H9 (cell line): ENCODE results near the gene LYAR. TPM values are rescaled to one million over a fixed set of nuclear protein-coding genes. Genes with fewer than 3 reads are reported as not detected.

Experiments used
- DNase-seq: peaks from one replicate; pipeline ENCODE4 v3.0.0-alpha.2; 2017
- H2AFZ ChIP-seq: one replicate; pipeline ENCODE4 v1.6.1; 2013; ENCODE audit warnings: mild to moderate bottlenecking, low read length, control low read depth, moderate library complexity
- H2AK5ac ChIP-seq: 2 replicates; pipeline ENCODE4 v1.6.1; 2013; ENCODE audit warnings: low read length, control low read depth, mixed read lengths; ENCODE audit not compliant: insufficient read length
- H2BK120ac ChIP-seq: one replicate; pipeline ENCODE4 v1.6.1; 2013; ENCODE audit warnings: low read depth, mild to moderate bottlenecking, low read length, control low read depth, inconsistent platforms; ENCODE audit not compliant: poor library complexity, severe bottlenecking
- H2BK12ac ChIP-seq: 2 replicates; pipeline ENCODE4 v1.6.1; 2013; ENCODE audit warnings: low read length, control low read depth, mixed read lengths, low read depth; ENCODE audit not compliant: insufficient read length
- H2BK15ac ChIP-seq: 2 replicates; pipeline ENCODE4 v1.6.1; 2013; ENCODE audit warnings: low read depth, low read length, control low read depth
- H2BK20ac ChIP-seq: one replicate; pipeline ENCODE4 v1.6.1; 2013; ENCODE audit warnings: low read depth, mild to moderate bottlenecking, low read length, control low read depth, inconsistent platforms; ENCODE audit not compliant: poor library complexity, severe bottlenecking
- H2BK5ac ChIP-seq: 2 replicates; pipeline ENCODE4 v1.6.1; 2013; ENCODE audit warnings: low read length, control low read depth, mixed read lengths; ENCODE audit not compliant: insufficient read length
- H3K14ac ChIP-seq: 2 replicates; pipeline ENCODE4 v1.6.1; 2013; ENCODE audit warnings: low read length, control low read depth; ENCODE audit not compliant: insufficient read depth
- H3K18ac ChIP-seq: 2 replicates; pipeline ENCODE4 v1.6.1; 2013; ENCODE audit warnings: low read depth, mild to moderate bottlenecking, mixed read lengths, low read length, control low read depth; ENCODE audit not compliant: insufficient read length
- H3K23ac ChIP-seq: 2 replicates; pipeline ENCODE4 v1.6.1; 2013; ENCODE audit warnings: low read length, control low read depth, mixed read lengths, low read depth; ENCODE audit not compliant: insufficient read length
- H3K23me2 ChIP-seq: 2 replicates; pipeline ENCODE4 v1.6.1; 2013; ENCODE audit warnings: low read depth, mild to moderate bottlenecking, mixed read lengths, low read length, control low read depth; ENCODE audit not compliant: insufficient read length, poor library complexity, severe bottlenecking
- H3K27ac ChIP-seq: 2 replicates; pipeline ENCODE4 v1.5.1; 2013; ENCODE audit warnings: low read length, control low read depth, mixed read lengths, low read depth; ENCODE audit not compliant: insufficient read length
- H3K27me3 ChIP-seq: 2 replicates; pipeline ENCODE4 v1.6.1; 2013; ENCODE audit warnings: low read length, control low read depth, inconsistent platforms; ENCODE audit not compliant: insufficient read depth
- H3K4ac ChIP-seq: 2 replicates; pipeline ENCODE4 v1.6.1; 2013; ENCODE audit warnings: low read depth, mild to moderate bottlenecking, control low read depth, inconsistent platforms, low read length, moderate library complexity
- H3K4me1 ChIP-seq: 2 replicates; pipeline ENCODE4 v1.6.1; 2013; ENCODE audit warnings: low read length, control low read depth, inconsistent platforms; ENCODE audit not compliant: insufficient read depth
- H3K4me2 ChIP-seq: 2 replicates; pipeline ENCODE4 v1.6.1; 2013; ENCODE audit warnings: low read length, control low read depth, mixed read lengths; ENCODE audit not compliant: insufficient read length, insufficient read depth
- H3K56ac ChIP-seq: 2 replicates; pipeline ENCODE4 v1.6.1; 2013; ENCODE audit warnings: low read depth, mild to moderate bottlenecking, mixed read lengths, low read length, control low read depth; ENCODE audit not compliant: insufficient read length
- H3K79me1 ChIP-seq: 2 replicates; pipeline ENCODE4 v1.6.1; 2013; ENCODE audit warnings: low read depth, mild to moderate bottlenecking, moderate library complexity, low read length, control low read depth, inconsistent platforms; ENCODE audit not compliant: insufficient read depth, poor library complexity, severe bottlenecking
- H3K79me2 ChIP-seq: 2 replicates; pipeline ENCODE4 v1.6.1; 2013; ENCODE audit warnings: low read length, control low read depth, inconsistent platforms; ENCODE audit not compliant: insufficient read depth
- H3K9ac ChIP-seq: 2 replicates; pipeline ENCODE4 v1.6.1; 2013; ENCODE audit warnings: low read length, control low read depth, mixed read lengths; ENCODE audit not compliant: insufficient read length; ENCODE audit errors: extremely low read depth
- H3K9me3 ChIP-seq: one replicate; pipeline ENCODE4 v1.6.1; 2013; ENCODE audit warnings: low read depth, low read length, inconsistent platforms; ENCODE audit not compliant: control insufficient read depth
- H3T11ph ChIP-seq: one replicate; pipeline ENCODE4 v1.6.1; 2013; ENCODE audit warnings: mild to moderate bottlenecking, low read length, control low read depth, inconsistent platforms
- H4K20me1 ChIP-seq: one replicate; pipeline ENCODE4 v1.6.1; 2013; ENCODE audit not compliant: control insufficient read depth, insufficient read length, insufficient read depth
- H4K5ac ChIP-seq: 2 replicates; pipeline ENCODE4 v1.6.1; 2013; ENCODE audit warnings: low read depth, mild to moderate bottlenecking, mixed read lengths, low read length, control low read depth; ENCODE audit not compliant: insufficient read length
- H4K8ac ChIP-seq: replicated peaks from 2 replicates; pipeline ENCODE4 v1.6.1; 2013; ENCODE audit warnings: low read length, control low read depth, mixed read lengths, low read depth; ENCODE audit not compliant: insufficient read length
- H4K91ac ChIP-seq: 2 replicates; pipeline ENCODE4 v1.6.1; 2013; ENCODE audit warnings: low read depth, mild to moderate bottlenecking, moderate library complexity, mixed read lengths, low read length, control low read depth; ENCODE audit not compliant: insufficient read length
- H3K27ac Mint-ChIP-seq, 3 experiments: 2 replicates in 2 of 3; 3 replicates in 1 of 3; pipeline ENCODE4 v1.8.0; 2020 to 2021; ENCODE audit warnings: mixed read lengths in 3 of 3, mild to moderate bottlenecking in 1 of 3, moderate library complexity in 1 of 3
- H3K27me3 Mint-ChIP-seq: 2 replicates; pipeline ENCODE4 v1.8.0; 2021; ENCODE audit warnings: low read depth, mild to moderate bottlenecking, moderate library complexity, mixed read lengths
- H3K36me3 Mint-ChIP-seq, 3 experiments: 2 replicates in 2 of 3; 3 replicates in 1 of 3; pipeline ENCODE4 v1.8.0; 2020 to 2021; ENCODE audit warnings: low read depth in 3 of 3, mixed read lengths in 3 of 3; ENCODE audit not compliant: insufficient read depth in 1 of 3
- H3K4me1 Mint-ChIP-seq, 2 experiments: 2 replicates each; pipeline ENCODE4 v1.8.0; 2020; ENCODE audit warnings: mixed read lengths in 2 of 2
- H3K4me3 Mint-ChIP-seq, 2 experiments: 2 replicates in 1 of 2; 3 replicates in 1 of 2; pipeline ENCODE4 v1.8.0; 2020 to 2021; ENCODE audit warnings: mild to moderate bottlenecking in 2 of 2, mixed read lengths in 2 of 2, moderate library complexity in 1 of 2
- H3K9me3 Mint-ChIP-seq, 2 experiments: 2 replicates in 1 of 2; 3 replicates in 1 of 2; pipeline ENCODE4 v1.8.0; 2020; ENCODE audit warnings: mild to moderate bottlenecking in 2 of 2, mixed read lengths in 2 of 2, moderate library complexity in 1 of 2
- CTCF ChIP-seq: fragments of 200-600 bp; sonication (generic); conservative IDR thresholded peaks from 3 replicates; pipeline ENCODE4 v1.8.0; 2021; ENCODE audit warnings: antibody characterized with exemption, mild to moderate bottlenecking
- WGBS: extraction: QIAGEN DNeasy Blood & Tissue Kit; methylation state at CpG from one replicate; pipeline ENCODE4 v1.1.7; 2013; ENCODE audit warnings: missing lambda C conversion rate, low lambda C conversion rate, mixed read lengths; ENCODE audit not compliant: insufficient read length; ENCODE audit errors: extremely low coverage; 5-methylcytosine and 5-hydroxymethylcytosine counted together
- total RNA-seq: library from RNA; stranded (reverse); gene quantifications from 2 replicates; pipeline ENCODE4 v1.2.1, GENCODE V29; 2021

Gene LYAR
- total RNA-seq, 1 experiment from 2014 or later: 50.9 TPM

GRCh38 chr4:4320528-4320927 is 30.6 kb upstream of the LYAR start:
- H3K27me3 Mint-ChIP-seq: no peaks in the 10 kb centered on the region
- TF ChIP-seq CTCF: no peak
- H3K4me3 Mint-ChIP-seq: no peak overlapping the region
- Histone ChIP-seq H4K8ac (no peak overlapping the region), H3K56ac (no peak overlapping the region), H2BK5ac (no peak overlapping the region), H2AK5ac (no peak overlapping the region), H3K23ac (no peak overlapping the region), H3K4ac (no peak overlapping the region), H4K20me1 (no peaks in the 10 kb centered on the region), H2BK20ac (no peak overlapping the region), H3K4me2 (no peak overlapping the region), H2BK120ac (no peak overlapping the region), H2AFZ (no peak overlapping the region), H3T11ph (no peak overlapping the region), H4K5ac (no peak overlapping the region), H3K14ac (no peak overlapping the region), H3K9ac (no peak overlapping the region), H3K23me2 (no peaks in the 10 kb centered on the region), H2BK15ac (no peak overlapping the region), H2BK12ac (no peak overlapping the region), H3K27me3 (no peaks in the 10 kb centered on the region), H3K18ac (no peak overlapping the region), H3K79me1 (no peaks in the 10 kb centered on the region), H3K27ac (no peak overlapping the region), H3K79me2 (no peaks in the 10 kb centered on the region), H3K9me3 (no peaks in the 10 kb centered on the region), H3K4me1 (no peaks in the 10 kb centered on the region), H4K91ac (no peak overlapping the region)
- no peak for DNase-seq
- peaks cover 2 to 25% (median 25%) of the 10 kb centered on the region in 3 experiments; a peak in 5 of 7 replicates for H3K36me3 Mint-ChIP-seq
- peaks cover 18 to 19% of the 10 kb centered on the region in 2 experiments for H3K4me1 Mint-ChIP-seq
- WGBS: no CpG with 5 or more reads among the region's 15 CpGs
- H3K27ac Mint-ChIP-seq: peak overlapping the region in 1 of 3 experiments; percentile 72; a peak in 1 of 7 replicates
- H3K9me3 Mint-ChIP-seq: no peaks in the 10 kb centered on the region
